HG02840 (cell line): ENCODE results near the gene PHYKPL.
A peak's percentile ranks its signal among the peaks of the same experiment; 100 is the strongest.

Experiments
- ATAC-seq: cut with Tn5 transposase; IDR thresholded peaks from one replicate; pipeline ENCODE4 v1.9.1; 2021; ENCODE audit warnings: mild to moderate bottlenecking, moderate library complexity, moderate number of reproducible peaks; ENCODE audit not compliant: unreplicated experiment, low FRiP score

The PHYKPL gene

GRCh38 chr5:178232124-178232919, at the start of gene PHYKPL:
TSS of gene PHYKPL (minus strand) at chr5:178232802. CDS start at chr5:178232550, 252 bp downstream.
- peak; percentile 63 for ATAC-seq

- ATAC-seq, result no peak
These were observed 49.8 kb upstream of the PHYKPL start for GRCh38 chr5:178282391-178282790.

DNA sequence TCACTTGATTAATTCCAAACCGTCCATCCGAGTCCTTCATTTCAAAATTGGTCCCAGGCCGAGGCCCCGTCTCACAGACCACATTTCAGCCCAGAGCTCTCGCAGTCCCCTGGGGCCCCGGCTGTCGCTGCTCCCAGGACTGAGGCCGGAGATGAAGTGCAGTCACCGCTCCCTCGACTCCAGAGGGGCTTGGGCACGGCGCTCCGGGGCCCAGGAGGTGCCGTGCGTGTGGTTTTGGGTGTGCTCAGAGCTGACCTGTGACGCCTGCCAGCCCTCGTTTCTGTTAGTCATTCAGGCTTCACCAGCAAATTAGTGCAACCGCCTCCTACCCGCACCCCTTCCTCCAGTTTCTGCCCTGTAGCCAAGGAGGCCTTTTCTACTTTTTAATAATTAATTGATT, 48.7 kb upstream of the PHYKPL start:
- ATAC-seq, result no peak

- ATAC-seq, result no peak
These were observed 48.0 kb upstream of the PHYKPL start for GRCh38 chr5:178280631-178281030.

DNA sequence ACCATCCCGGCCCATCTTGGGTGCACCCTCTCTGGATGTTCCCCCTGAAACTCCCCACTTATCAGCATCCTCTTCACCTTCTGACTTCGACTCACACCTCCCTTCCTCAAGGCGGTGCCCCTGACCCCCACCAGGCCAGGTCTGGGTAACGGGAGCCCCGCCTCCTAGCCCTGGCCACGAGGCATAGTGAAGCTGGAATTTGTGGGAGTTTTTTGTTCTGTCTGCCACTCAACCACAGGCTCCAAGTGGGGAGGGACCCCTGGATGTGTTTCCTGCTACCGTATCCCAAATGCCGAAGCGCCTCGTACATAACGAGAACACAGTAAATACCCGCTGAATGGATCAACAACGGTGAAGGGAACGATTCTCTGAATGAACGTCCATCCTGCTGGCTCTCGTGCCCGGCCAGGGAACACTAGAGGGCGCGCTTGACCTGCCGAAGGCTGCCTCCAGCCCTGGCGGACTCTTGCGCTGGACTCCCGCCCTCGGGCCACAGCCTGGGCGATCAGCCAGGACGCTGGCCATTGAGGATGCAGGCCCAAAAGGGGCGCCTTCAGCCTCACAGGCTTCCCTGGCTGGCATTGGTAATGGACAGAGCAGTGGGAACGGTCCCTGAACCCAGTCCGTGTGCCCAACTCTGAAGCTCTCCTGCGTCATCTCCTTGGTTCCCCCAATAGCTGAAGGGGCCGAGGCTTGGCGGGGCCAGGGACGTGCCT, 47.3 kb upstream of the PHYKPL start:
- ATAC-seq, result no peak

DNA sequence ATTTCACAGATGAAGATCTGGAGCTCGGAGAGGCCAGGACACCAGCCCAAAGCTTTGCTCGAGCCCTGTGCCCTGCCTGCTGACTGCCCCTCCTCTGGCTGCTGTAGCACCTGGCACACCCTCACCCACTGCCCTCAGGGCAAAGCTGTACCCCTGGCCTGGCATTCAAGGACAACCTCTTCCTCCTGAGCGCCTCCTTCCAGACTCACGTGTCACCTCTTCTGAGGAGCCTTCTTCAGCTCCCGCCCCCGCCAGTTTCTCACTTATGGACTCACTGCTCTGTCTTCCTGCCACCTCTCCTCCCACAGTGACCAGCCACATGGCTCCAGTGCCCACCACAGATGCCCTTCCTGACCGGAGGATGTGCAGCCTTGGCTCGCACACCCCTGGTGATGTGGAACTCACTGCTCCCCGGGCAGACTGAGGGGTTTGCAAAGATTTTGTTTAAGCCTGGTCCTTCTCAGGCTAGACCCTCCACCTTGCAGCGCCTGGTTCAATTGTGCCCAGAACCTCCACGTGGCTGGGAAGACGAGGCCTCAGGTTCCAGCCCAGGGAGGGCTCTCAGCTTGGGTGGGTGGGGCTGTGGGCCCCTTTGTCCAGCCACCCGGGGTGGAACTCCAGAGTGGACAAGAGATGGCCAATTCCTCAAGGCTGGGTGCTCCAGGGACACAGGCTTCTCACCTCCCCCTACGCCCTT, 46.6 kb upstream of the PHYKPL start:
- no peak for ATAC-seq

GRCh38 chr5:178278358-178279023, 45.9 kb upstream of the PHYKPL start:
- ATAC-seq, result no peak

GRCh38 chr5:178277866-178278265, 45.3 kb upstream of the PHYKPL start:
- ATAC-seq, result no peak

- ATAC-seq, result no peak
These were observed 44.7 kb upstream of the PHYKPL start for GRCh38 chr5:178277346-178277745.

DNA sequence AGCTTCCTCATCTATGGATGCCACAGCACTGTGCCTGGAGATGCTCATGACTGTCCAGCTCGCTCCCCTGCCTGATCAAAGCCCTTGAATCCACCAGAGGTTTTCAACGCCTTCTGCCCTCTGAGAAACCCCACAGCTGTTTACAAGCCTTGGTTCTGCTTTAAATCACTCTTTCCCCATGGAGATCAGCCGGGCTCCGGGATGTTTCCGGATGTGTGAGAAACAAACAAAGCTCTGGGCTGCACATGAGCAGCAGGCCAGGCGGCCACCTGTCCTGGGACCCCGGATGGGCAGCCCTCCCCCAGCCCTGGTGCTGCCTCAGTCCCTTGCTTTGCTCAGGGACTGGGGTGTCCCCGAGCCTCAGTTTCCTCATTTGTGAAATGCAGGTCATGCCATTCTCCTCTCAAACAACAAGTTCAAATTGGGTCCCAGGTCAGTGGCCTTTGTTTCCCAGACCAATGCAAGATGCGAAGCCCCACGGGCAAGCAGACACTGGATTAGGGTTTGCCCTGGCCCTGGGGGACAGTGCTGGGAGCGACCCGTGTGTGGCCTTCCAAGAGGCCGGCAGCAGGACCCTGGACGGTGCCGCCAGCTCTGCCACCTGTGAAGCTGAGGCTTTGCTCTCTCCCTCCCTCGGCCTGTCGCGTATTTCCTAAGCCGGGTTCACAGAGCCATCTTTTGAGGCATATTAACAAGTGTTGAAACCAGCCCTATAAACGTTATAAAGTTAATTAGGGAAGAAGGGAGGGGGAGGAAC, 42.4 kb upstream of the PHYKPL start:
- no peak for ATAC-seq

DNA sequence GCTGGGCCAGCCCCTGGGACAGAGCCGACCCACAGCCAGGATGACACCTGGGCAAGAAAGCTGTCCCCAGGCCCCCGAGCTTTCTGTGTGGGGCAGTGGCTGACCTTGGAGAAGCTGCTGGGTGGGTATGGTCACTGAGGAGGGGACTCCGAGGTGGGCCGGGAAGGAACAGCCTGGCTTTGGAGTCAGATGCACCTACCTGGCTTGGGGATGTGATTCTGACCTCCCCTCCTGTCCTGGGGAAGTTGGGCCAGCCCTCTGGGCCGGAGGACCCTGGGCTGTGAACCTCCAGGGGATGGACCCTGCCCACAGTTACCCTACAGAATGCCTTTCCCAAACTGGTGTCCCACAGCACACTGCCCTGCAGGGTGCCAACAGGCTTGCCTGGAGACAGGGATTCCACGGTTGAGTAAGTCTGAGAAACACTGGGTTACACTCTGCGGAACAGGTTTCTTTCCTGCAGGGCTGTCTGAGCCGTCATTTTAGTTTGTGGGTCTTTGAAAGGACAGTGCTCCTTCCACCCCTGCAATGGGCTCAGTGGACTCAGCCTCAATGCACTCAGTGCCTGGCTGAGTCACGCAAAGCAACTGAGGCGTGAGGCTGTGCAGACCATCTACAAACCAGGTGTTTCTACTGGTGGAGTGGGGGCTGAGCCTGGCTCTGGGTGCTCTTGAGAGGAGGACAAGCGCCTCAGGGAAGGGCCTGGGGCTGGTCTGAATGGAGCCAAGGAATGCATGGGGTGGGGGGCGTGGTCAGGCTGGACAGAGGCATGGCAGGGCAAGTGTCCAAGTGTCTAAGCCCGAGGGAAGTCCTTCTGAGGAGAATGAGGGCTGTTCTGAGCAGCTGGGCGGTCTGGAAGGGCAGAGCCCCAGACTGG, 41.3 kb upstream of the PHYKPL start:
- ATAC-seq, result no peak

DNA sequence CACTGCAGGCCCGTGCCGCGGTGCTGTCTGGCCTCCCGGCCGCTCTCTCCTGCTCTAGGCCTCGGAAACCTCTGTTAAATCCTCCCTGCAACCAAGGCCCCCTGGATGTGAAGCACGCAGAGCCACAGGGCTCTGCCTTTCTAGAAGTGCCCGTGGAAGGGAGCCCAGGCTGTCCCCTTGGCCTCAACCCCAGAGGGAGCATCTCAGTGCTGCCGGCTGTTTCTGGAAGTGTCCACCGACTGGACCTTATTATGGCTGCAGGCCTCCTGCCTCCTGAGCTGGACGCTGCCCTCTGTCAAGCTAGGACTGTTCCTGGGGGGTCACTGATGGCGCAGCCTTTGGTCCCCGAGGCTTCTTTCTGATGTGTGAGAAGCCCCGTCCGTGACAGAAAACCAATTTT, 40.4 kb upstream of the PHYKPL start:
- ATAC-seq, result no peak

DNA sequence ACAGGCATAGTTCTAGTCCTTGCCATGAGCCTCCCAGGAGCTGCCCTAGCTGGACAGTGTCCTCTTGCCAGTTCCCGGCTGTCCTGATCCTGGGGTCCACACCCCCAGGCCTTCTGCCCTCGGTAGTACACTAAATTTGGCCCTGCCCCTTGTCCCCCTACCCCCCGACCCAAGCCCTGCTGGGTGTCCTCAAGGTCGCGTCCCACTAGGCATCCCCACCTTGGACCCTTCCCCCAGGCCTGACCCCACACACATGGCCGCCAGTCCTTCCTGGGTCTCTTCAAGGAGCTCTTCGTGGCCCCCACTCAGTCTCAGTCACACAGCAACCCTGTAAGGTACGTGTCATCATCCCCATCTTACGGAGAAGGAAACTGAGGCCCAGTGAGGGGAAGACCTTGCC, 40.0 kb upstream of the PHYKPL start:
- no peak for ATAC-seq

DNA sequence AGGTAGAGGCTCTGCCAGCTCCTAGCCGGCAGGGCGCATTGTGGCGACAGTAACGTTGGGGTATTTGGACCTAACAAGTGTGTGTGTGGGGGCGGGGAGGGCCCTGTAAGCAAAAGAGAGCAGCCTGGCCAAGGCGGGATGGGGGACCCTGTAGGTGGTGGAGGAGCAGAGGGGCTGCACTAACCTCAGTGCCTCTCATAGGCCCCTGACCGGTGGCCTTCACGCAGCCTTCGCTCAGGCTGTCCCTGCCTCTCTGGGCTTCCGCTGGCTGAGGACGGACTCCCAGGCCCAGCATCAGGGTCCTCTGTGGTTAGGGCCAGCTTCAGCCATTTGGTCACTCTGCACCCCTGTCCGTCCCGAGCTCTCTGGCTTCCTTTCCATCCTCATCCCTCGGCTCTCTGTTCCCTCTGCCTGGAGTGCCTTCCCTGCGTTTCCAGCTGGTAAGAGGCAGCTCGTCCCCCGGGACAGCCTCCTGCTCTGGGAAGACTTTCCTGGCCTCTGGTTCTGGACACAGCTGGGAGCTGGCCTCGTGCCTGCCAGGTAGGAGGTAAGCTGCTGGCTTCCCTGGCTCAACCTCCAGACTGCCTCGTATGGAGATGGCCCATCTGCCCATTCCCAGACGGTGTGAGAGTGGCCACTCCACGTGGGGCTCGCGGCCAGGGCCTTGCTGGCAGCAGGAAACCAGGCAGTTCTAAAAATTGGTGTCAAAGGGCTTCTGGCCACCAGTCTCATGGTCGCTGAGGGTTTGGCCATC, 39.3 kb upstream of the PHYKPL start:
- no peak for ATAC-seq

- ATAC-seq, result no peak
These were observed 38.6 kb upstream of the PHYKPL start for GRCh38 chr5:178271231-178271630.

DNA sequence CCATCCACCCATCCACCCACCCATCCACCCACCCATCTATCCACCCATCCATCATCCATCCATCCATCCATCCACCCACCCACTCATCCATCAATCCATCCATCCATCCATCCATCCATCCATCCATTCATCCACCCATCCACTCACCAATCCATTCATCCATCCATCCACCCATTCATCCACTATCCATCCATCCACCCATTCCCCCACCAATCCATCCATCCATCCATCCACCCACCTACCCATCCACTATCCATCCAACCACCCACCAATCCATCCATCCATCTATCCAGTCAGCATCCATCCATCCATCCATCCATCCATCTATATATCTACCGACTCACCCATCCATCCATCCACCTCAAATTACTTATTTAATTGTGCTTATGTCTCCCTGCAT, 36.9 kb upstream of the PHYKPL start:
- ATAC-seq, result no peak

- ATAC-seq, result no peak
These were observed 35.3 kb upstream of the PHYKPL start for GRCh38 chr5:178267876-178268275.

DNA sequence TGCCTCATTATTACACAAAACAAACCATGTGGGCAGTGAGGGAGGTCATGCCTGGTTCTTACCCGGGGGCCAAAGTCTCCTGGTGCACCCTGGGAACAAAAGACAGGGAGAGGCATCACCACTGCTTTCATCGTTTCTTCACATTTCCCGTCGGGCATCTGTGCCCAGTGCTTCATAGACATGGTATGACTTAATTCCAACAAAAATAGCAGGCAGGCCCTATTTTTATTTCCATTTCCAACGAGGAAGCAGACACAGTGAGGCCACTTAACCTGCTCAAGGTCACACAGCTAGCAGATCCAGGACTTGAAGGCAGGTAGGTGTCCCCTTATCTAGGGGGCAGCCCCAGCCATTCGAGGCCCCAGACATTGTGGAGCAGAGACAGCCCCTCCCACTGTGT, 34.6 kb upstream of the PHYKPL start:
- no peak for ATAC-seq
